Nucleus accumbens (tissue), 56 donors: ENCODE measurements around the gene MS4A14.
A peak's percentile ranks its signal among the peaks of the same experiment; 100 is the strongest.
"Not testable (repeated sequence)": the region's sequence is repeated elsewhere in the genome, so short reads cannot be mapped to it uniquely, and the experiment has no call there.

Source experiments
- DNase-seq, 56 donors: peaks; one replicate each; lab custom pipeline; 2025; lab: John Stamatoyannopoulos, UW

MS4A14 gene

DNA sequence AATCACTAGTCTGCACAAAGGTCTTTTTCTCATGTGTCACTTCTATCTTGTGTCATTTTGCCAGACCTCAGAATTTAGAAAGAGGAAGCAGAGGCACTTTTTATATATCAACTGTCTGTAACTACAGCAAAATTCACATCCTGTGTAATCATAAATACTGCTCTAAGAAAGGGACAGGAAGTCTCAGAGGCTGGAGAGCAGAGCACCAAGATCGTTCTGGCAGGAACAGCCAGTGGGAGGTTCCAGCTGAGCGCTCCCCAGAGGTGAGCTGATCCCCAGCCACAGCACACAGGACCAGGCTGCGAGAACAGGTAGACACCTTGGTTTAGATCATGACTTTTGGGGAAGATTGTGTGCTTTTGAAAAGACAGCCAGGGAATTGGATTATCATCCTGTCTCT, 17.9 kb upstream of the MS4A14 start, which contains the start of gene MS4A7:
MS4A7 (plus strand) TSS at position 179 of the 400 bp plus-strand sequence. CDS start 4,610 bp downstream, outside the sequence.
- peak in 5 of 56 donors; percentile 1 to 20 (median 2) for DNase-seq

DNA sequence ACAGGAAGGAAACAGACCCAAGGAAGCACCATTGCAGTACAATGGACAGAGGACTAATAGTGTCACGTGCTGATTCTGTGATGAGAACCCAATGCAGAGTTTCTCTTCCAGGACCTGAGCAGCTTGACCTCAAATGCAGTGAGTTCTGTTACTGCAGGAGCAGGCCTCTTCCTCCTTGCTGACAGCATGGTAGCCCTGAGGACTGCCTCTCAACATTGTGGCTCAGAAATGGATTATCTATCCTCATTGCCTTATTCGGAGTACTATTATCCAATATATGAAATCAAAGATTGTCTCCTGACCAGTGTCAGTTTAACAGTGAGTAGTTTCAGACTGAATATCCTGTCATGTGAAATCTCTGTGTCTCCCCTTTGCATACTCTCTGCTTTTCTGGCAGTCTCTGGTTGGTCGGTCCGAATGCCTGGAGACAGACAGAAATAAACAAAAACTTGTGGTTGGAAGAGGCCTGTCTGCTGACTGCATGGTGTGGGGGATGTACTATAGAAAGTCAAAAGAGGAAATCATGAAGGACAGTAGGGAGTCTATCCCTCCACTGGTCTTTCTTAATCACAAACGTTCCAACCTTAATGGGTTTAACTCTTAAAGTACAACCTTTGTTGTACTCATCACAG, 6.9 kb upstream of the MS4A14 start:
- DNase-seq, result no peak

DNA sequence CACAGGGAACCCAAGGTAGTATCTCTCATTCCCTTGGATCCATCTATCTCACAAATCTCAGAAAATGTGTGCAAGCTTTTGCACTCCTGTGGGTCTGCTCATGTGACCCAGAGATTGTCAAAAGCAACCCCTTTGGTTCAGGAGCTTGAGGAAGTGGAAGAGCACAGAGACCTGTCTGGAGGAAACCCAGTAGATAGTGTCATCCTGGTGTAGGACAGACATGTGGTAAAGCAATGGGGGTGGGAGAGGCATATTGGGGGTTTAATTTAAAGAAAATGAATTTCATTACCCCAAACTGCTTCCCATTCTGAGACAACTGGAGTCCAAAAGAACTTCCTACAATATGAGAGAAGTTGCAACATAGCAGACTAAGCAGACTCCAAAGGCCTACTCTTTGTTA, 5.8 kb upstream of the MS4A14 start:
- no peak for DNase-seq

DNA sequence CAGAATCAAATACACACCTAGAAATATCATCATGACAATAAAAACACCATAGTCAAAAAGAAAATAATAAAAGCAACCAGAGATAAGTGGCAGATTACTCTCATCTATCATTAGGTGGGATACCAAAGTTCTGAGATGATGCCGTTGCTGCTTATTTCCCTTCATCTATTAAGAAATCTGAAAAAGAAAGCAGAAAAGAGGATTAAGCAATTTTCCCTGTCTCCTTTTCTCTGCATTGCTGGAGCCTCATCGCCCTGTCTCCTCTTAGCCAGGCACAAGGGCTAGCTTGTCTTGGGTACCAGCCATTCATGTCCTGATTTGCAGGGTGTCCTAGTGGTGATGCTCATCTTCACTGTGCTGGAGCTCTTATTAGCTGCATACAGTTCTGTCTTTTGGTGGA, 3.9 kb upstream of the MS4A14 start:
- DNase-seq, result no peak

DNA sequence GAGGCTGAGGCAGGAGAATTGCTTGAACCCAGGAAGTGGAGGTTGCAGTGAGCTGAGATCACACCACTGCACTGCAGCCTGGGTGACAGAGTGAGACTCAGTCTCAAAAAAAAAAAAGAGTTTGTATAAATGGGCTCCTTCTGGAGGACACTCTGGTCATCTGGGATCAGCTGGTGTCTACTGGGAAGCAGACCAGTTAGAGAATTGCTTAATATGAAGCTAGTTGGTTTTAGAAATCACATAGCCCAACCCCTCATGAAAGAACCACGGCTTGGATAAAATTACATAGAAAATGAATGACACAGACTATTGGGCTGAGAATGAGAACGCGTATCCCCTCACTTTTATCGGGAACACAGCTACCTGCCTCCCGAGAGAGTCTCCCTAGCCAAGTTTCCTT, 3.2 kb upstream of the MS4A14 start:
- DNase-seq, result no peak

DNA sequence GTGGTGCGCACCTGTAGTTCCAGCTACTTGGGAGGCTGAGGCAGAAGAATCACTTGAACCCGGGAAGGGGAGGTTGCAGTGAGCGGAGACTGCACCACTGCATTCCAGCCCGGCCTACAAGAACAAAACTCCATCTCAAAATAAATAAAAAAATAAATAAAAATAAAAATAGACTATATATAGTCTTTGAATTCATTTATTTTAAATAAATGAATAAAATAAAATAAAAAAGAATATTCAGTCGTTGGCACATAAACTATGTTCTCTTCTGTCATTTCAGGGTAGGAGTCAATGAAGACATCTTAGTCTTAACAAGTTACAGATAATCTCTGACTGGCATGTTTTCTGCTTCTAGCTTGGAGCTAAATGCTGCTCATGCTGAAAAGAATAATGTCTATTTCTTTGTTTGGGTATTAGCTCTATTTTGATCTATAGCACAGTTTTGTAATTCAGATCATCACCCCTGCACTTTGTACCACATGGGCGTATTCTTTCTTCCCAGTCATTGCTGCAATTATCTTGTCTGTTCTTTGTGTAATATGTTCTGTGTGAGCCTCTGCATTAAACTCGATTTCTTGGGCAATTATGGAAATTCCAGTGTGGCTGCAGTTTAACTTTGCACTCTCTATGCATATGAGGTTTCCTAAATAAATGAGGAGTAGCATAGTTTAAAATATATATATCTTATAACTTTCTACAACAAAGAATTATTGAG, 1.4 kb upstream of the MS4A14 start:
- DNase-seq, result peak in 4 of 56 donors; percentile 4 to 11 (median 8)

DNA sequence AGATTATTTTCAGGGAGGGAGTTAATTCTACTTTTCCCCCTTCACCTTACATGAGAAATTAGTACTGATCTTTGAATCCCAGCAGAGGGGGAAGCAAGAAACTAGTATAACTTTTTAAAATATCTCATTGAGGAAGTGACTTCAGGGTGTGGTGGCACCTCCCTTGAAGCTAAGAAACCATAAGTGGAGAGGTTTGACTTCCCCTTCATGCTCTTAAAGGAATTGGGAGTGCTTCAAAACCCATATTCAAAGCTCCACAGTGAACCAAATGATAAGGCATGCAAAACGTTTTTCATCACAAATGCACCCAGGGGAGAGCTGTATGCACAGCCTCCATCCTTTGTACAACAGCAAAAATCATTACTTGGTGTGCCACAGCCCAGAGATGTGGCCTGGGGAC, 540 bp downstream of the MS4A14 start:
- no peak for DNase-seq

DNA sequence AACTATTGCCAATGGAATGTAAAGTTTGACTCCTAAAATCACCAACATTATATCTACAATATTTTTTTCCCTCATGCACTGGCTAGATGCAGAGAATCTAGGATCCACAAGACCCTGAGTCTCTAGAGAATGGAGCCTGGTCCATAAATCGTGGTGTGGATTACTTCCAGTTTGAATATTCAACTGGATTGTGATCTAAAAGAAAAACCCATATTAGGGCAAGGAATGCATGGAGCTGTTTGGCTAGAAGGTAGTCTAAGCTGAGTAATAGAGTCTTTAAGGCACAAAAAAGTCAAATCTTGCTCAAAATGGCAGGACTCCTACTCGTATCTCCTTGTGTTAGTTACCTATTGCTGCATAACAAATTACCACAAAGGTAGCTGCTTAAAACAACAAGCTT, 23.8 kb downstream of the MS4A14 start:
- no peak for DNase-seq

DNA sequence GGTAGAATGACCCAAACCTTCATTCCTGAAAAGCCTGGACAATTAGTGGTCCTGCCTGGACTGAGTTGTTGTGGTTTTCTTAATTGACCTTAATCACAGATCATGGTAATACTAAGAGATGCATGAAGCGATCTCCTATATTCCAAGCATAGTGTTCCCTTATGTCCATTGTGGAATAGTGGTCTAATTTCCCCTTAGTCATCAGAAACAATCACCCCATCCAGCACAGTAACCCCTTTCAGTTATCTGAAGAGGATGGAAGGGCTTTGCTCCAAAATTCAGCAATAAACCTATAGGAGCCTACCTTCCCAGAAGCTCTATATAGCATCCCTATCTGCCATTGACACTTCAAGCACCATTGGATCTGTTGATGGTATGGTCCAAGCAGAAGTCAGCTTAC, 26.4 kb downstream of the MS4A14 start:
- no peak for DNase-seq

DNA sequence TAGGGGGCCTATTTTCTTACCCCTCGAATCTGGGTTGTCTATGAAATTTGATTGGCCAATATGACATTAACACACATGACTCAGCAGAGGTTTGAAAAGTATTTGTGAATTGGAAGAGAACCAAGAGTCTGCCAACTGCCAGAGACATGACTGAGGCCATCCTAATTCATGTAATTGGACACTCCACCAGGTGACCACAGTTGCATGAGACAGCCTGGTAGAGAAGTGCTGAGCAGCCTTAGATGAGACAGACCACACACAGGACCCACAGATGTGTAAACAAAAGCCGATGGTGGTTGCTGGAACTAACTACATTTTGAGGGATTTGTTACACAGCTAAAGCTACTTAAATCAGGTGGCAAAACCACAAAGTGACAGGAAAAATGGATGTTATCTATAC, 32.3 kb downstream of the MS4A14 start:
- no peak for DNase-seq

DNA sequence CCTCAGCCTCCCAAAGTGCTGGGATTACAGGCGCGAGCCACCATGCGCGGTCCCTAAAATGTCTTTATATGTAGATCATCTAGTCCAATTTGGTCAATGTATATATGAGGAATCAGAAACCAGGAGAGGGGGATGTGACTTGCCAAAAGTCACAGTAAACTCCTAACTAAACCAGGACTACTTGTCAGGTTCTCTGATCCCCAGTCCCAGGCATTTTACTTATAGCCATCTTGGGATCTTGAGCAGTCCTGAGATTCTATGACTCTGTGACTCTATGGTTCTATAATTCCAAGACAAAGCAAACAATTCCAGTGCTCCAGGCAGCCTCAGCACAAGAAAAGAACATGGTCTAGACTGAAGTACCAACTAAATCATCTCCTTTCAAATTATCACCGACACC, 33.0 kb downstream of the MS4A14 start, which contains the start of gene MS4A5:
MS4A5 (plus strand) TSS at position 301 of the 400 bp plus-strand sequence. CDS start 103 bp downstream, outside the sequence.
- no peak for DNase-seq

DNA sequence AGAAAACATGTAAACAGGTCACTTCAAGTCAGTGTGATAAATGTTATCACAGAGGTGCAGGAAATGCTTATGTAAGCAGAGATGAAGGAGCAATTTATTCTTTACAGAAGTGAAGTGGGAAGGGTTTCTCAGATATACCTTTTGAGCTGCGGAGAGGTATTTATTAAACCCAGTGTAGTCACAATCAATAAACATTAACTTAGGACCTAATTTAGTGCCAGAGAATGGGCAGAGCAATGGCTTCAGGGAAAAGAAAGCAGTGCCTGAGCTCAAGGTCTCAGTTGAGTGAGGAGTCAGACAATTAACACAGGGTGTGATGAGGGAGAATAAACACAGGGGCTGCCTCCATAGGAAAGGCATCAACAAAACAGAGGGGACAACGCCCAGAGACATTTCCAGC, 35.0 kb downstream of the MS4A14 start:
- DNase-seq, result no peak

DNA sequence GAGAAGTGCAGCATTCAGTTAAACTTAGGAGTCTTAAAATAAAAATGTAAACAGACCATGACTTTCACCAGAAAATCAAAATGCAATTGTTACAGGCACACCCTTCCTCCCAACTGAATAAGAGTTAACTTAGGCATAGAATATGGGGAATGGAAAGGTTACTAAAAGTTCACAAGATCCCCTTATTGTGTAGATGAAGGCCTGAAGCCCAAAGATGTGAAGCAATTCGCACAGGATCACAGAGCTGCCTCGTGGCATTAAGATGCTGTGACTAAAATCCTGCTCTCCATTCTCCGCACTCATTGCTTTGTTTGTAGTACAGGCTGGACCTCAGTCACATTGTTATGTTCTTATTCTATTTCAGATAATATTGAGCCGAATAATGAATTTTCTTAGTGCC, 37.1 kb downstream of the MS4A14 start:
- no peak for DNase-seq

DNA sequence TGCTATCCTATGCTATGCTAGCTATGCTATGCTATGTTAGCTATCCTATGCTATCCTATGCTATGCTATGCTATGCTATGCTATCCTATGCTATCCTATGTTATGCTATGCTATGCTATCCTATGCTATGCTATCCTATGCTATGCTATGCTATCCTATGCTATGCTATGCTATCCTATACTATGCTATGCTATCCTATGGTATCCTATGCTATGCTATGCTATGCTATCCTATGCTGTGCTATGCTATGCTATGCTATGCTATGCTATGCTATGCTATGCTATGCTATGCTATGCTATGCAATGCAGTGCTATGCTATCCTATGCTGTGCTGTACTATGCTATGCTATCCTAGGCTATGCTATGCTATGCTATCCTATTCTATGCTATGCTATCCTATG, 50.8 kb downstream of the MS4A14 start:
- DNase-seq, result no peak

DNA sequence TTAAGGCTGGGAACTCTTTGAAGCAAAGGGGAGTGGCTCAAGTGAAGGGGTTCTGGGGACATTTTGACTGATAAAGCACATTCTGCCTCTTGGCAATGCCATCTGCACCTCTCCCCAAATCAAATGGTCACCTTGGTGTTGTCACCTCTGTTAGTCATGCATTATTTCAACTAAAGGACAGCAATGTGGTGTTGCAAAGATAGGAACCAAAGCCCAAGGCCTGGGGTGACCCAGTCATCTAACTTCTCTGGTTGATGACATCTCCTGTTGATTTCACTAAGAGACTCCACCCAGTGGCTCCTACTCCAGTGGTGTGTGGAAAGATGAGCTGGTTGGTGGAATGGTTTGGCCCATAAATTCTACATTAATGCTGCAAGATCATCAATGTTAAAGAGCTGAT, 51.6 kb downstream of the MS4A14 start:
- DNase-seq, result no peak

DNA sequence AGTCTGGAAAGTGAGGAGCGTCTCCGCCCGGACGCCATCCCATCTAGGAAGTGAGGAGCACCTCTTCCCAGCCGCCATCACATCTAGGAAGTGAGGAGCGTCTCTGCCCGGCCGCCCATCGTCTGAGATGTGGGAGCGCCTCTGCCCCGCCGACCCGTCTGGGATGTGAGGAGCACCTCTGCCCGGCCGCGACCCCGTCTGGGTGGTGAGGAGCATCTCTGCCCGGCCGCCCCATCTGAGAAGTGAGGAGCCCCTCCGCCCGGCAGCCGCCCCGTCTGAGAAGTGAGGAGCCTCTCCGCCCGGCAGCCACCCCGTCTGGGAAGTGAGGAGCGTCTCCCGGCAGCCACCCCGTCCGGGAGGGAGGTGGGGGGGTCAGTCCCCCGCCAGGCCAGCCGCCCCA, 54.9 kb downstream of the MS4A14 start:
- not testable (repeated sequence) for DNase-seq

DNA sequence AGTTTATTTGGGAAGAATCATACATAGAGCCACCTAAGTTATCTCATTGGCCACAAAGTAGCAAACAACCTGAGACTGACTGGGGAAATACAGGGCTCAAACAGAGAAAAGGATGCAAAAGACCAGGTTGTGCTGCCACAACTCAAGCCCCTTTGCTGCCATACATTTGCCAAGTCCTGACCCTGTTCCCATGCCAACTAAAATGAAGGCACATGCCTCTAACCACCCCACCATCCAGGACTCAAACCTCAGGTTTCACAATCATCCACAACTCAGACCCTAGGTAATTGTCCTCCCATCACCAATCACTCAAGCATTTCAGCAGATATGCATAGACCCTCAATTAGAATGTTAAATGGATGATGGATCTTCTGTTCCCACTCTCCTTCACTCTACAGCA, 58.0 kb downstream of the MS4A14 start:
- DNase-seq, result no peak

DNA sequence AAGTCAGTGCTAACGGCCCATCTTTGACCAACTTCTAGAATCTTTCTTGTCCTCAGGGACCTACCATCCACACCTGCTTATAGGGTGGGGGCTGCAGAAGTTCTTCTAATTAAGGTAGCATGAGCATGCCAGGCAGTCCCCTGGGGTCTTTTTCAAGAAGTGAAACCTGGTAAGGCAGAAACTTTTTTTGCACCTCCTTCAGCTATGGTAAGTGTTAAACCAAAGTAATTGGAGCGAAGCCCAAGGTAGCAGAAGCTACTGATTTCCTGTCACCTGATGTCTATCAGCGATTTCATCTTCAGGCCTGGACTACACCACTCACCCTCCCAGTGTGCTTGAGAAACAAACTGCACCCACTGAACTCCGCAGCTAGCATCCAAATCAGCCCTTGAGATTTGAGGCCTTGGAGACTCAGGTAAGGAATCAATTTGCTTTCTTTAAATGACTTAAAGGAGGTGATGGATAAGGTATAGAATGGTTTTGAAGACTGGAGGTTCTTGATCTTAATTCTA, 59.3 kb downstream of the MS4A14 start, which contains the start of gene MS4A1:
MS4A1 (plus strand) TSS at position 317 of the 512 bp plus-strand sequence. CDS start 6,528 bp downstream, outside the sequence.
- no peak for DNase-seq

DNA sequence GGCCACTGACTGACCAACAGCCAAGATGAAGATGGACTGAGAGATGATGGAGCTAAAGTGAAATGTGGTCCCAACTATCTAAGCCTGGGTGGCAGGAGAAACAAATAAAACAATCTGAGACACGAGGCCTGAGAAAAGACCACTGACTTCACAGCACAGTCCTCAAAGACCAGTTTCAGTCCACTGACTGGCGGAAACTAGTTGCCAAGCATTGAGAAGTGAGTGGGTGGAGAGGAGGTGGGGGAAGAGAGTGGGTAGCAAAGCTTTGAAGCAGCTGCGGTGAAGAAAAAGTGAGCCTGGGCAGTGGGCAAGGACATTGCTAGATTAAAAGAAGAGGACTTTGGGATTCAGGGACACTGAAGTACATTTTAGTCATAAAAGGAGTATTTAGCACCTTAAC, 61.3 kb downstream of the MS4A14 start:
- no peak for DNase-seq

DNA sequence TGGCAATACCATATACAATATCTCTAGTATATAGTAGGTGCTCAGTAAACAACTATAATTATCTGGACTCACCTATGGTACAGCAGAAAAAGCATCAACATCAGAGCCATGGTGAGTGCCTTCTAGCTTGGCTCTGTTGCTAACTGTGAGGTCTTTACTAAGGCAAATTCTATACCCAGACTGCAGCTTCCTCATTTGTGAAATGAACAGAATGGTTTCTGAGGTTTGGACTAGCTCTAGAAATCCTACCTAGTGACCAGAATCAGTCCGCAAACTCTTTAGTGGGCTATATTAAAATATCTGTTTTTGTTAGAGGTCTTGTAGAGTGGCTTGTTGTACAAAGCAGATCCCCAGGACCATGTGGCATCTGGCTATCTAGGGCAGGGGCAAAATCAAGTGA, 63.1 kb downstream of the MS4A14 start:
- no peak for DNase-seq
